Transverse colon (tissue), 4 donors: ENCODE data around the gene SCYL1. TPM values are rescaled to one million over a fixed set of nuclear protein-coding genes. Genes with fewer than 3 reads are reported as not detected.

Experiments used
- DNase-seq: peaks from one replicate; pipeline ENCODE4 v3.0.0-alpha.2; 2019
- H3K27ac ChIP-seq, 4 donors: fragments of 200-600 bp; sonication (generic); 2 replicates each; pipeline ENCODE4 v1.5.1; 2016 to 2018; ENCODE audit warnings: inconsistent platforms in 4 of 4
- H3K27me3 ChIP-seq: fragments of 200-600 bp; sonication (generic); 2 replicates; pipeline ENCODE4 v1.5.1; 2017; ENCODE audit warnings: inconsistent platforms
- H3K36me3 ChIP-seq, 4 donors: fragments of 200-600 bp; sonication (generic); 2 replicates each; pipeline ENCODE4 v1.5.1; 2017 to 2019; ENCODE audit warnings: inconsistent platforms in 4 of 4
- H3K4me1 ChIP-seq, 4 donors: fragments of 200-600 bp; sonication (generic); 2 replicates each; pipeline ENCODE4 v1.5.1; 2017 to 2020; ENCODE audit warnings: inconsistent platforms in 4 of 4
- H3K4me3 ChIP-seq, 4 donors: fragments of 200-600 bp; sonication (generic); 1 replicate in 1 of 4; 2 replicates in 3 of 4; pipeline versions ENCODE4 v1.5.1 to v1.6.1; 2017 to 2019; ENCODE audit warnings: inconsistent platforms in 4 of 4
- H3K9me3 ChIP-seq, 2 donors: fragments of 200-600 bp; sonication (generic); 2 replicates each; pipeline ENCODE4 v1.5.1; 2017 to 2019; ENCODE audit warnings: inconsistent platforms in 2 of 2
- CTCF ChIP-seq, 5 experiments: fragments of 200-600 bp in 3 of 5; fragments of 450-650 bp in 2 of 5; sonication (generic) in 3 of 5; IDR thresholded peaks; 1 replicate in 2 of 5; 2 replicates in 3 of 5; pipeline ENCODE4 v1.5.1; 2016 to 2017; ENCODE audit warnings: antibody characterized with exemption in 5 of 5, inconsistent platforms in 3 of 5, mild to moderate bottlenecking in 2 of 5, moderate library complexity in 1 of 5
- EP300 ChIP-seq: sonication (generic); formaldehyde crosslinking; IDR thresholded peaks from one replicate; pipeline ENCODE4 v1.6.1; 2017; ENCODE audit warnings: antibody characterized with exemption, low read depth
- POLR2A ChIP-seq: fragments of 450-650 bp; IDR thresholded peaks from one replicate; pipeline ENCODE4 v1.6.1; 2016; ENCODE audit warnings: antibody characterized with exemption, mild to moderate bottlenecking, moderate library complexity
- POLR2AphosphoS5 ChIP-seq, 3 donors: sonication (generic); formaldehyde crosslinking; IDR thresholded peaks; one replicate each; pipeline ENCODE4 v1.6.1; 2016; ENCODE audit warnings: antibody characterized with exemption in 3 of 3
- WGBS, 2 donors: methylation state at CpG; one replicate each; pipeline ENCODE4 v1.1.5; 2018; ENCODE audit warnings: low coverage in 1 of 2; 5-methylcytosine and 5-hydroxymethylcytosine counted together
- in situ Hi-C, 4 donors: fragments of 200-750 bp; cut with MboI; loops; one replicate each; pipeline versions ENCODE4 v1.15.0 to v1.15.1; 2017; ENCODE audit warnings: low sequenced_read_pairs in 3 of 4, low pct_ligation_motif_present in 1 of 4, low pct_unique_long_range_greater_than_20kb in 1 of 4
- intact Hi-C: fragments of 100-400 bp; cut with DNase I; formaldehyde crosslinking; loops from one replicate; pipeline ENCODE4 v1.15.1; 2023; ENCODE audit warnings: low total_unique reads
- total RNA-seq, 4 donors: library from RNA; depleted of rRNA; stranded (reverse); fragments of >200 nt; gene quantifications; one replicate each; pipeline ENCODE4 v1.1.0, GENCODE V29; 2016

Gene SCYL1
- total RNA-seq, 4 donors from 2014 or later, result 41.0 to 78.4 (median 69.2) TPM

DNA sequence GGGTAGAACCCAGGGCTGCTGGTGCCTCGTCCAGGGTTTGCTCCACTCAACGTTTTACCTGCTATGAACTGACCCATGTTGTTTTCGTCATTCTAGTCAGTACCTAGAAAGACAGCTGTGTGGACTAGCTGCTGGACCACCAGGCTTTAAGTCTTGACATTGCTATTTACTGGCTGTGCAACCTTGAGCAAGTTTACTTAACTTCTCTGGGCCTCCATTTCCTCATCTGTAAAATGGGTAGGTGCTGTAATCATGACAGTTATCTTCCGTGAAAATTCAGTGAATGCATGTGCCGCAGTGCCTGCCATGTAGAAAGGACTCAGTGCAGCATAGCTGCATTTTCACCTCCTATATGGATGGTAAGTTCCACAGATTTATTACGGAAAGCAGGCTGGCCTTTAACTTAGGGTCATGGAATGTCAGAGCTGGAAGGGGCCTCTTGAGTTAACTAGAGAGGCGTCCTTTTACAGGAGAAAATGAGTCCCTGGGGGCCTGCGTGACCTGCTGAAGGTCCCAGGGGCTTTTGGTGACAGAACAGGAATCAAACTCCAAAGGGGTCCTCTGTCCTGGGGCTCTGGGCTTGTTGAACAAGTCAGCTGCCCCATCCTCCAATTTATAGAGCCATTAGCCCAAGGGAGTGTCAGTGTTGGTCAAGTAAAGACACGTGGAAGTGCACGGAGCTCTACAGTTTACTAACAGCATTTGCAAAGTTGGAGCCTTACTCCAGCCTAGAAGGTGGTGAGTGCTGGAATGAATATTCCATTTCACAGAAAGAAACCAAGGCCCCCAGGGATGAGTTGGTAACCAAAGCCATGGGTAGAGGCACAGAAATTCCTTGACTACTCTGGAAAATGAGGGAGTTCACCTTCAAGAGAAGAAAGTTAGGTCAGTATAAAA lies 38.1 kb upstream of the SCYL1 start:
- Histone ChIP-seq H3K36me3 (no peaks in the 10 kb centered on the region), H3K27ac (peak overlapping the region; percentile 98 to 100 (median 99)), H3K27me3 (no peaks in the 10 kb centered on the region), H3K9me3 (no peaks in the 10 kb centered on the region), H3K4me3 (no peak overlapping the region), H3K4me1 (peaks cover 56 to 69% (median 65%) of the 10 kb centered on the region in 4 donors)
- in situ Hi-C loops, result no loop called here
- 70 to 80% methylated on average over 2 to 10 of the region's 10 CpGs for WGBS, 2 donors
- no peak for DNase-seq
- intact Hi-C loops, result no loop called here
- TF ChIP-seq POLR2A (no peak), POLR2AphosphoS5 (IDR thresholded peaks at IDR 0.05) (no peak), CTCF (IDR thresholded peaks at IDR 0.05) (no peak)

DNA sequence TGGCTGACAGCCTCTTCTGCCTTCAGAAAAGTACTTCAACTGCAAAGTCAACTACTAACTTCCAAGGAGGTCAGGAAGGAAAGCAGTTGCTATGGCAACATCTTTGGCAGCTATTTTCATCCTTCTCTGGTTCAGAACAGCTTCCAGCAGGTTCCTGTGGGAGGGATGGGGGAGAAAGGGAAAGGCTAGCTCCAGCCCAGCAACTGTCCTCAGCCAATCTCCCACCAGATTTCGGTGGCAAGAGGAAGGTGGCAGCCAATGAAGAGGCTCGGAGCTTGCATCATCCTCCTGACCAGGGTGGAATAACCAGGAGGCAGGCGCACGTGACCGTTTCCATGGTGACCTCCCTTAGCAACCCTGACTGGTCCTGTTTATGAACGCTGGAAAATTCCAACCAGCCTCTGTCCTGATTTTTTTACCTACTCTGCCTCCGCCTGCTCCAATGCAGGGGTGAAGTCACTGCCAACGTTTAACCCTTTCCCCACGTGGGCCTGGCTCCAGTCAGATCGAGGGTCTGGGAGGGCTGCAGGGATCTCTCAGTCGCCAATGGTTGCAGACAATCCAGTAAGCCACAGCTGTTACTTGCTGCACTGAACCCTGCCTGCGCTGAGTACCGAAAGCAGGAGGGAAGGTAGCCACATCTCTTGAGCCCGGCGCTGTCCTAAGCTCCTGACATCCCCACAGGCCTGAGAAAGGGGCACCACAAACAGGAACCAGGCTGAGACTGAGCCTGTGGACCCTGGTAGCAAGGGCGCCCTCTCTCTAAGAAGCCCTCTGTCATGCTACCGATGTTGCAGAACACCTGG lies 37.2 kb upstream of the SCYL1 start:
- in situ Hi-C loops, result no loop called here
- Histone ChIP-seq H3K27ac (peak overlapping the region; percentile 98 to 100 (median 99)), H3K9me3 (no peaks in the 10 kb centered on the region), H3K4me1 (peaks cover 65 to 78% (median 74%) of the 10 kb centered on the region in 4 donors), H3K27me3 (no peaks in the 10 kb centered on the region), H3K4me3 (peak overlapping the region in 2 of 4 donors; percentile 2 to 7), H3K36me3 (no peaks in the 10 kb centered on the region)
- DNase-seq, result peak; percentile 95
- intact Hi-C loops, result no loop called here
- 0 to 15% methylated on average over 6 to 15 of the region's 17 CpGs for WGBS, 2 donors
- peak; percentile 42 to 59 (median 48) for TF ChIP-seq POLR2AphosphoS5 (IDR thresholded peaks at IDR 0.05)
- TF ChIP-seq POLR2A, result no peak
- no peak for TF ChIP-seq CTCF (IDR thresholded peaks at IDR 0.05)
- TF ChIP-seq EP300, result peak; percentile 33

- intact Hi-C loops (no loop called here), in situ Hi-C loops (no loop called here)
- Histone ChIP-seq H3K4me3 (peak overlapping the region in 2 of 4 donors; percentile 2 to 7), H3K36me3 (no peaks in the 10 kb centered on the region), H3K27me3 (no peaks in the 10 kb centered on the region), H3K27ac (peak overlapping the region; percentile 98 to 100 (median 99)), H3K4me1 (peaks cover 72 to 86% (median 82%) of the 10 kb centered on the region in 4 donors), H3K9me3 (no peaks in the 10 kb centered on the region)
- TF ChIP-seq CTCF (IDR thresholded peaks at IDR 0.05), result no peak
- peak; percentile 59 for TF ChIP-seq EP300
- TF ChIP-seq POLR2AphosphoS5 (IDR thresholded peaks at IDR 0.05), result peak in 2 of 3 donors; percentile 14 to 65
- peak; percentile 7 for TF ChIP-seq POLR2A
- 14 to 37% methylated on average over 1 to 10 of the region's 10 CpGs for WGBS, 2 donors
- DNase-seq, result peak; percentile 74
Observed at GRCh38 chr11:65488273-65489034, 36.4 kb upstream of the SCYL1 start.
